Endothelial cell (in vitro differentiated cells): ENCODE data around the gene RNF167. TPM values are rescaled to one million over a fixed set of nuclear protein-coding genes. Genes with fewer than 3 reads are reported as not detected.

Experiments
- DNase-seq: peaks from one replicate; pipeline ENCODE4 v3.0.0; 2021; ENCODE audit warnings: low spot score
- H3K27ac Mint-ChIP-seq: one replicate; pipeline ENCODE4 v1.8.0; 2021; ENCODE audit warnings: mixed read lengths, inconsistent platforms; ENCODE audit not compliant: unreplicated experiment
- H3K27me3 Mint-ChIP-seq: one replicate; pipeline ENCODE4 v1.8.0; 2021; ENCODE audit warnings: mild to moderate bottlenecking, moderate library complexity, mixed read lengths, inconsistent platforms; ENCODE audit not compliant: unreplicated experiment
- H3K36me3 Mint-ChIP-seq: one replicate; pipeline ENCODE4 v1.8.0; 2021; ENCODE audit warnings: mild to moderate bottlenecking, low read depth, mixed read lengths, inconsistent platforms; ENCODE audit not compliant: unreplicated experiment
- H3K4me1 Mint-ChIP-seq: one replicate; pipeline ENCODE4 v1.8.0; 2021; ENCODE audit warnings: mild to moderate bottlenecking, mixed read lengths, inconsistent platforms; ENCODE audit not compliant: unreplicated experiment
- H3K4me3 Mint-ChIP-seq: one replicate; pipeline ENCODE4 v1.8.0; 2021; ENCODE audit warnings: mild to moderate bottlenecking, mixed read lengths, inconsistent platforms; ENCODE audit not compliant: unreplicated experiment
- H3K9me3 Mint-ChIP-seq: one replicate; pipeline ENCODE4 v1.8.0; 2021; ENCODE audit warnings: mixed read lengths, inconsistent platforms; ENCODE audit not compliant: unreplicated experiment
- total RNA-seq: library from RNA; stranded (reverse); fragmentation: NEBNext Ultra II Directional; extraction: Animal tissue kit (Norgen Biotek cat#: 25700); gene quantifications from one replicate; pipeline ENCODE4 v1.2.1, GENCODE V29; 2021; ENCODE audit not compliant: unreplicated experiment
- TF ChIP-seq, protein P1 (sequence below): fragments of 200-600 bp; sonication (generic); IDR thresholded peaks from one replicate; pipeline ENCODE4 v1.5.0; 2021; ENCODE audit warnings: antibody characterized with exemption; ENCODE audit not compliant: unreplicated experiment

Gene RNF167
- total RNA-seq, 1 donor from 2014 or later = 92.3 TPM

DNA sequence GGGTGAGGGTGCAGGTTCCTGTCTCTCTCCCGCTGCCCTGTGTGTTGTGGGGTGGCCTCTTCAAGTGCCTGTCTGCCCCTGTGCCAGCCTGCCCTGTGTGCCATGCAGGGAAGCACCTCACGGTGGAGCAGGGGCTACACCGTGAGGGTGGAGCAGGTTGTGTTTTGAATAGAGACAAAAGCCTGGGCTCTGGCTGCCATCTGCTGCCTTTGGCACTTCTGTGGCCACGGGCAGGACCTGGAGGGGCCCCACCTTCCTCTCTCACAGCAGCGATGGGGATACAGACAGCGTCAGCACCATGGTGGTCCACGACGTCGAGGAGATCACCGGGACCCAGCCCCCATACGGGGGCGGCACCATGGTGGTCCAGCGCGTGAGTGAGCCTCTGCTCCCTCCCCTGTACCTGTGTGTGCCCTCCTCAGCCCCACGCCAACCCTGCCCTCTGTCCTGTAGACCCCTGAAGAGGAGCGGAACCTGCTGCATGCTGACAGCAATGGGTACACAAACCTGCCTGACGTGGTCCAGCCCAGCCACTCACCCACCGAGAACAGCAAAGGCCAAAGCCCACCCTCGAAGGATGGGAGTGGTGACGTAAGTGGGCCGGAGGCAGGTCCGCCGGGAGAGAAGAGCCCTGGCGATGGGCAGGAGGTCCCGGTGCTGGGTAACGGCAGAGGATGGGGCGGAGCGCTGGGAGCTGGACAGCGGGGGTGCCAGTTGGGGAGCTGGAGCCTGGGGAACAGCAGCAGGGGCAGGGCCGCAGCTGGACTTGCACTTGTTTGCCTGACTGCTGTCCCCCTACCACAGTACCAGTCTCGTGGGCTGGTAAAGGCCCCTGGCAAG is 46.1 kb upstream of the RNF167 start:
- no peaks in the 10 kb centered on the region for H3K9me3 Mint-ChIP-seq
- no peak overlapping the region for H3K4me3 Mint-ChIP-seq
- no peak overlapping the region for H3K27ac Mint-ChIP-seq
- peaks cover 19% of the 10 kb centered on the region for H3K27me3 Mint-ChIP-seq
- H3K36me3 Mint-ChIP-seq = peaks cover 30% of the 10 kb centered on the region
- TF ChIP-seq, protein P1, sequence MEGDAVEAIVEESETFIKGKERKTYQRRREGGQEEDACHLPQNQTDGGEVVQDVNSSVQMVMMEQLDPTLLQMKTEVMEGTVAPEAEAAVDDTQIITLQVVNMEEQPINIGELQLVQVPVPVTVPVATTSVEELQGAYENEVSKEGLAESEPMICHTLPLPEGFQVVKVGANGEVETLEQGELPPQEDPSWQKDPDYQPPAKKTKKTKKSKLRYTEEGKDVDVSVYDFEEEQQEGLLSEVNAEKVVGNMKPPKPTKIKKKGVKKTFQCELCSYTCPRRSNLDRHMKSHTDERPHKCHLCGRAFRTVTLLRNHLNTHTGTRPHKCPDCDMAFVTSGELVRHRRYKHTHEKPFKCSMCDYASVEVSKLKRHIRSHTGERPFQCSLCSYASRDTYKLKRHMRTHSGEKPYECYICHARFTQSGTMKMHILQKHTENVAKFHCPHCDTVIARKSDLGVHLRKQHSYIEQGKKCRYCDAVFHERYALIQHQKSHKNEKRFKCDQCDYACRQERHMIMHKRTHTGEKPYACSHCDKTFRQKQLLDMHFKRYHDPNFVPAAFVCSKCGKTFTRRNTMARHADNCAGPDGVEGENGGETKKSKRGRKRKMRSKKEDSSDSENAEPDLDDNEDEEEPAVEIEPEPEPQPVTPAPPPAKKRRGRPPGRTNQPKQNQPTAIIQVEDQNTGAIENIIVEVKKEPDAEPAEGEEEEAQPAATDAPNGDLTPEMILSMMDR = no peak
- DNase-seq = no peak
- H3K4me1 Mint-ChIP-seq = peaks cover 10% of the 10 kb centered on the region

DNA sequence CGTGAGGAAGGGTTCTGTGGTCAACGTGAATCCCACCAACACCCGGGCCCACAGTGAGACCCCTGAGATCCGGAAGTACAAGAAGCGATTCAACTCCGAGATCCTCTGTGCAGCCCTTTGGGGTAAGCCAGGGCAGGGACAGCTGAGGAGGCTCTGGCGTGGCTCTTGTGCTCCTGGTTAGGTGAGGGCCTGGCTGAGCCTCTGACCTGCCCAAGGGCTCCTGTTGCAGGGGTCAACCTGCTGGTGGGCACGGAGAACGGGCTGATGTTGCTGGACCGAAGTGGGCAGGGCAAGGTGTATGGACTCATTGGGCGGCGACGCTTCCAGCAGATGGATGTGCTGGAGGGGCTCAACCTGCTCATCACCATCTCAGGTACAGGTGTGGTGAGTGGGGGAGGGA is 44.9 kb upstream of the RNF167 start:
- H3K27me3 Mint-ChIP-seq = peaks cover 23% of the 10 kb centered on the region
- no peak for DNase-seq
- TF ChIP-seq, protein P1 = no peak
- peak overlapping the region; percentile 51 for H3K4me3 Mint-ChIP-seq
- peaks cover 10% of the 10 kb centered on the region for H3K4me1 Mint-ChIP-seq
- no peak overlapping the region for H3K27ac Mint-ChIP-seq
- H3K36me3 Mint-ChIP-seq = peaks cover 25% of the 10 kb centered on the region
- H3K9me3 Mint-ChIP-seq = no peaks in the 10 kb centered on the region

GRCh38 chr17:4895657-4896331 is 44.3 kb upstream of the RNF167 start:
- DNase-seq = peak; percentile 53

GRCh38 chr17:4896332-4897197 is 43.5 kb upstream of the RNF167 start:
- TF ChIP-seq, protein P1 = no peak
- no peak overlapping the region for H3K27ac Mint-ChIP-seq
- H3K9me3 Mint-ChIP-seq = no peaks in the 10 kb centered on the region
- peaks cover 22% of the 10 kb centered on the region for H3K27me3 Mint-ChIP-seq
- peaks cover 10% of the 10 kb centered on the region for H3K4me1 Mint-ChIP-seq
- no peak for DNase-seq
- peaks cover 25% of the 10 kb centered on the region for H3K36me3 Mint-ChIP-seq
- H3K4me3 Mint-ChIP-seq = peak overlapping the region; percentile 66

More at GRCh38 chr17:4895657-4896331, 44.3 kb upstream of the RNF167 start:
- TF ChIP-seq, protein P1 = no peak
- peaks cover 23% of the 10 kb centered on the region for H3K27me3 Mint-ChIP-seq
- peaks cover 25% of the 10 kb centered on the region for H3K36me3 Mint-ChIP-seq
- H3K27ac Mint-ChIP-seq = no peak overlapping the region
- H3K4me3 Mint-ChIP-seq = no peak overlapping the region
- H3K9me3 Mint-ChIP-seq = no peaks in the 10 kb centered on the region
- peaks cover 10% of the 10 kb centered on the region for H3K4me1 Mint-ChIP-seq
